Caco-2 (cell line): ENCODE results near the gene COL3A1. TPM values are rescaled to one million over a fixed set of nuclear protein-coding genes. Genes with fewer than 3 reads are reported as not detected.

Source experiments
- BruUV-seq: library from RNA; stranded (reverse); fragments of 400-500 nt; replicated peaks from 2 replicates; lab custom pipeline; 2021; lab: Mats Ljungman, UMichigan
- CTCF ChIA-PET: fragments of 300-600 bp; sonication (Branson Sonifier 250); formaldehyde crosslinking; loops from one replicate; lab custom pipeline; 2022; ENCODE audit warnings: antibody characterized with exemption; lab: Charles Lee
- POLR2A ChIA-PET: fragments of 300-600 bp; sonication (Branson Sonifier 250); formaldehyde crosslinking; loops from one replicate; lab custom pipeline; 2022; ENCODE audit warnings: antibody characterized with exemption; lab: Charles Lee
- DNase-seq, 2 experiments: peaks; one replicate each; pipeline versions ENCODE4 v3.0.0 to v3.0.0-alpha.2; 2020 to 2022
- H3K27me3 ChIP-seq: replicated peaks from 2 replicates; pipeline ENCODE4 v1.6.0; 2011; ENCODE audit warnings: low read length; ENCODE audit not compliant: control insufficient read depth, insufficient read depth
- H3K36me3 ChIP-seq: 2 replicates; pipeline ENCODE4 v1.5.1; 2011; ENCODE audit warnings: low read length; ENCODE audit not compliant: control insufficient read depth, insufficient read depth
- H3K4me1 ChIP-seq: fragments of 250-450 bp; sonication (Bioruptor Pico); 2 replicates; pipeline ENCODE4 v1.5.1; 2020; ENCODE audit warnings: mild to moderate bottlenecking
- H3K4me3 ChIP-seq: 2 replicates; pipeline ENCODE4 v1.5.1; 2011; ENCODE audit warnings: low read depth, mild to moderate bottlenecking, control low read depth, low read length
- H3K9me3 ChIP-seq: fragments of 250-450 bp; sonication (Bioruptor Pico); 2 replicates; pipeline ENCODE4 v1.5.1; 2020; ENCODE audit warnings: mild to moderate bottlenecking, moderate library complexity
- H3K27ac Mint-ChIP-seq: one replicate; pipeline ENCODE4 v1.8.0; 2022; ENCODE audit warnings: mixed read lengths; ENCODE audit not compliant: unreplicated experiment
- H3K27me3 Mint-ChIP-seq: one replicate; pipeline ENCODE4 v1.8.0; 2022; ENCODE audit warnings: mixed read lengths; ENCODE audit not compliant: insufficient read depth, unreplicated experiment
- H3K36me3 Mint-ChIP-seq: one replicate; pipeline ENCODE4 v1.8.0; 2022; ENCODE audit warnings: mild to moderate bottlenecking, mixed read lengths; ENCODE audit not compliant: insufficient read depth, unreplicated experiment
- H3K4me1 Mint-ChIP-seq: one replicate; pipeline ENCODE4 v1.8.0; 2022; ENCODE audit warnings: low read depth, mixed read lengths; ENCODE audit not compliant: unreplicated experiment
- H3K4me3 Mint-ChIP-seq: one replicate; pipeline ENCODE4 v1.8.0; 2022; ENCODE audit warnings: mild to moderate bottlenecking, moderate library complexity, mixed read lengths; ENCODE audit not compliant: unreplicated experiment
- H3K9me3 Mint-ChIP-seq: one replicate; pipeline ENCODE4 v1.8.0; 2022; ENCODE audit warnings: mixed read lengths; ENCODE audit not compliant: unreplicated experiment
- intact Hi-C: fragments of 100-400 bp; cut with micrococcal nuclease; formaldehyde crosslinking; loops from one replicate; pipeline ENCODE4 v1.10.0; 2022; ENCODE audit not compliant: unreplicated experiment
- total RNA-seq: library from RNA; stranded (reverse); gene quantifications from 2 replicates; pipeline ENCODE4 v1.2.3, GENCODE V29; 2022
- TF ChIP-seq, protein P1 (sequence below), 2 experiments: fragments of 200-600 bp in 1 of 2; IDR thresholded peaks; 1 replicate in 1 of 2; 2 replicates in 1 of 2; pipeline versions ENCODE4 v1.5.1 to v1.8.0; 2011 to 2022; ENCODE audit warnings: antibody characterized with exemption in 1 of 2, control low read depth in 1 of 2, inconsistent platforms in 1 of 2, low read depth in 1 of 2, low read length in 1 of 2, mild to moderate bottlenecking in 1 of 2, moderate library complexity in 1 of 2; ENCODE audit not compliant: insufficient read depth in 1 of 2, severe bottlenecking in 1 of 2, unreplicated experiment in 1 of 2

The COL3A1 gene
- total RNA-seq, 1 experiment from 2014 or later = 25.4 TPM

DNA sequence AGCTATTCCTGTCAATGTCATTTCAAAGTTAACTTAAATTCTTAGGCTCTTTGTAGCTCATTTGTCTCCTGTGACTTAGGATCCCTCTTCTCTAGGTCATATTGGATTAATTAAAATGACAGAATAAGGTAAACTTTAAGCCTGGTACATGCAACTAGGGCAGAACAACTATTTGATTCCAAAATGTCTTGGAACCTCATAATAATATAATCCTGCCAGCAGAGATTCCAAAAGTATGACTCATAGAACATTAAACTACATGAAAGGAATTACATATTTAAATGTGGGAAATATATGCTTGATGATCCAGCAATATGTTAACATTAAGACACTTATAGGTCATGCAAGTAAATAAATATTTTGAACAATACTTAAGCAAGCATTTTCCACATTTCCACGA is 63.3 kb downstream of the COL3A1 start:
- no peak for DNase-seq
- POLR2A ChIA-PET = no interaction called here
- no peaks in the 10 kb centered on the region for H3K4me1 ChIP-seq
- Mint-ChIP-seq H3K4me1 (no peaks in the 10 kb centered on the region), H3K9me3 (no peaks in the 10 kb centered on the region), H3K27ac (no peak overlapping the region), H3K4me3 (no peak overlapping the region), H3K27me3 (no peaks in the 10 kb centered on the region), H3K36me3 (peaks cover 29% of the 10 kb centered on the region)
- intact Hi-C loops = no loop called here
- peaks cover 1% of the 10 kb centered on the region; the same call in 1 of the 2 replicates for H3K36me3 ChIP-seq
- no peaks in the 10 kb centered on the region for H3K27me3 ChIP-seq
- no TSS peak for BruUV-seq
- H3K9me3 ChIP-seq = 0 out of 2 replicates have a peak, but pooled peaks cover 3% of the 10 kb centered on the region
- TF ChIP-seq, protein P1, sequence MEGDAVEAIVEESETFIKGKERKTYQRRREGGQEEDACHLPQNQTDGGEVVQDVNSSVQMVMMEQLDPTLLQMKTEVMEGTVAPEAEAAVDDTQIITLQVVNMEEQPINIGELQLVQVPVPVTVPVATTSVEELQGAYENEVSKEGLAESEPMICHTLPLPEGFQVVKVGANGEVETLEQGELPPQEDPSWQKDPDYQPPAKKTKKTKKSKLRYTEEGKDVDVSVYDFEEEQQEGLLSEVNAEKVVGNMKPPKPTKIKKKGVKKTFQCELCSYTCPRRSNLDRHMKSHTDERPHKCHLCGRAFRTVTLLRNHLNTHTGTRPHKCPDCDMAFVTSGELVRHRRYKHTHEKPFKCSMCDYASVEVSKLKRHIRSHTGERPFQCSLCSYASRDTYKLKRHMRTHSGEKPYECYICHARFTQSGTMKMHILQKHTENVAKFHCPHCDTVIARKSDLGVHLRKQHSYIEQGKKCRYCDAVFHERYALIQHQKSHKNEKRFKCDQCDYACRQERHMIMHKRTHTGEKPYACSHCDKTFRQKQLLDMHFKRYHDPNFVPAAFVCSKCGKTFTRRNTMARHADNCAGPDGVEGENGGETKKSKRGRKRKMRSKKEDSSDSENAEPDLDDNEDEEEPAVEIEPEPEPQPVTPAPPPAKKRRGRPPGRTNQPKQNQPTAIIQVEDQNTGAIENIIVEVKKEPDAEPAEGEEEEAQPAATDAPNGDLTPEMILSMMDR (IDR thresholded peaks at IDR 0.05; ENCODE audit: insufficient read depth in 1 of 2, low read depth in 1 of 2, low read length in 1 of 2, severe bottlenecking in 1 of 2, unreplicated experiment in 1 of 2) = no peak
- no peak overlapping the region for H3K4me3 ChIP-seq
- CTCF ChIA-PET = no interaction called here

DNA sequence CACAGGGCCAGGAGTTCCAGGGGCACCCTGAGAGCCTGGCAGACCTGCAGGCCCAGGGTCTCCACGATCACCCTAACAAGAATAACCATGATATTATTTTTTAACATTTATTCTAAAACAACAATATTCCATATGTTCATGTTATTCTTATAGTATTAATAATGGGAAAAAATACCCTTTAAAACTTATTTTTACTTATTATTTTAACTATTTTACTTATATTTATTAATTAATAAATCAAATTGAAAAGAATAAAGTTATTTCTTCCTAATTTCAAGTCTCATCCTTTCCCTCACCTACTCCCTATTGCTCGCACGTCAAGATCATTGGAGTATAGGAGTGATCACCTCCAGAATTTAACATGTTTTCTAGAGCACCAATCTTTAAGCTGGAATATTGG is 71.7 kb downstream of the COL3A1 start:
- intact Hi-C loops = no loop called here
- ChIA-PET POLR2A (no interaction called here), CTCF (no interaction called here)
- Mint-ChIP-seq H3K27ac (no peak overlapping the region), H3K4me3 (no peak overlapping the region), H3K36me3 (peaks cover 55% of the 10 kb centered on the region), H3K9me3 (peaks cover 10% of the 10 kb centered on the region), H3K4me1 (peaks cover 17% of the 10 kb centered on the region), H3K27me3 (no peaks in the 10 kb centered on the region)
- TF ChIP-seq, protein P1 (IDR thresholded peaks at IDR 0.05; ENCODE audit: insufficient read depth in 1 of 2, low read depth in 1 of 2, low read length in 1 of 2, severe bottlenecking in 1 of 2, unreplicated experiment in 1 of 2) = no peak
- DNase-seq = no peak
- H3K36me3 ChIP-seq = no peaks in the 10 kb centered on the region; the same call in none of the 2 replicates
- no peaks in the 10 kb centered on the region for H3K9me3 ChIP-seq
- H3K4me1 ChIP-seq = peaks cover 27% of the 10 kb centered on the region
- no peaks in the 10 kb centered on the region for H3K27me3 ChIP-seq
- H3K4me3 ChIP-seq = no peak overlapping the region
- BruUV-seq = no TSS peak

DNA sequence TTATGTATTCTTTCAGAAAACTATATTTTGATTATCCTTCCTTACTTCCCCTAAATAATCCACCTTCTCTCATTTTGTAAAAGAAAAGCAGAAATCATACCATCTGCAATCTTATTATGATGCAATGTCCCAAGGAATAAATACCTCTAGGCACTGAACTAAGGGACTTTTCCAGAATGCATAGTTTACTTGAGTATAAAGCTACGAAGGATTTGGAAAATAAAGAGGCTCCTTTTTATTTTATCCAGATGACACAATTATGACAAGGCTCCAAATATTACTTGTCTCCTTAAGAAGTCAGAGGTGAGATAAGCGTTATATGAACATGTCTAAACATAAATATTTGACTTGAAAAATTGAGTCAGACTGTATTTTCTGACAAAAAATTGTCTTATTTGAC is 72.1 kb downstream of the COL3A1 start:
- Mint-ChIP-seq H3K4me3 (no peak overlapping the region), H3K27ac (no peak overlapping the region), H3K36me3 (peaks cover 58% of the 10 kb centered on the region), H3K4me1 (peaks cover 17% of the 10 kb centered on the region), H3K27me3 (no peaks in the 10 kb centered on the region), H3K9me3 (peaks cover 10% of the 10 kb centered on the region)
- Histone ChIP-seq H3K27me3 (no peaks in the 10 kb centered on the region), H3K4me1 (peaks cover 32% of the 10 kb centered on the region), H3K9me3 (no peaks in the 10 kb centered on the region), H3K4me3 (no peak overlapping the region), H3K36me3 (no peaks in the 10 kb centered on the region; the same call in none of the 2 replicates)
- intact Hi-C loops = no loop called here
- TF ChIP-seq, protein P1 (IDR thresholded peaks at IDR 0.05; ENCODE audit: insufficient read depth in 1 of 2, low read depth in 1 of 2, low read length in 1 of 2, severe bottlenecking in 1 of 2, unreplicated experiment in 1 of 2) = no peak
- CTCF ChIA-PET = no interaction called here
- no TSS peak for BruUV-seq
- POLR2A ChIA-PET = no interaction called here
- no peak for DNase-seq
